ENCODE measurements around the gene SPNS1.
A peak's percentile ranks its signal among the peaks of the same experiment; 100 is the strongest.
"Not testable (repeated sequence)": the region's sequence is repeated elsewhere in the genome, so short reads cannot be mapped to it uniquely, and the experiment has no call there.

The SPNS1 gene

GRCh38 chr16:28935924-28936783 is 38.4 kb upstream of the SPNS1 start:
- Histone ChIP-seq H3K4me3 (ENCODE audit: low read length) (peak overlapping the region; percentile 41), H3K36me3 (ENCODE audit: control insufficient read depth, low read depth, low read length) (no peaks in the 10 kb centered on the region), H3K27me3 (ENCODE audit: control insufficient read depth, insufficient read depth, low read length) (no peaks in the 10 kb centered on the region), H3K9ac (ENCODE audit: low read length) (no peak overlapping the region), H3K27ac (ENCODE audit: low read length) (no peak overlapping the region), H3K9me3 (ENCODE audit: control insufficient read depth, low read depth, low read length) (no peaks in the 10 kb centered on the region), H3K4me1 (ENCODE audit: control insufficient read depth, low read depth, low read length) (no peaks in the 10 kb centered on the region)

- Histone ChIP-seq H3K9me3 (ENCODE audit: control insufficient read depth, low read depth, low read length) (no peaks in the 10 kb centered on the region), H3K9ac (ENCODE audit: low read length) (no peak overlapping the region), H3K4me1 (ENCODE audit: control insufficient read depth, low read depth, low read length) (no peaks in the 10 kb centered on the region), H3K27me3 (ENCODE audit: control insufficient read depth, insufficient read depth, low read length) (no peaks in the 10 kb centered on the region), H3K36me3 (ENCODE audit: control insufficient read depth, low read depth, low read length) (no peaks in the 10 kb centered on the region), H3K4me3 (ENCODE audit: low read length) (no peak overlapping the region), H3K27ac (ENCODE audit: low read length) (no peak overlapping the region)
Observed at GRCh38 chr16:28936784-28937155, 37.8 kb upstream of the SPNS1 start.

GRCh38 chr16:28937222-28937876 is 37.2 kb upstream of the SPNS1 start:
- H3K36me3 ChIP-seq (ENCODE audit: control insufficient read depth, low read depth, low read length): no peaks in the 10 kb centered on the region
- no peak overlapping the region for H3K9ac ChIP-seq (ENCODE audit: low read length)
- no peaks in the 10 kb centered on the region for H3K27me3 ChIP-seq (ENCODE audit: control insufficient read depth, insufficient read depth, low read length)
- H3K4me1 ChIP-seq (ENCODE audit: control insufficient read depth, low read depth, low read length): no peaks in the 10 kb centered on the region
- no peak overlapping the region for H3K27ac ChIP-seq (ENCODE audit: low read length)
- no peaks in the 10 kb centered on the region for H3K9me3 ChIP-seq (ENCODE audit: control insufficient read depth, low read depth, low read length)
- no peak overlapping the region for H3K4me3 ChIP-seq (ENCODE audit: low read length)

GRCh38 chr16:28938721-28939120 is 35.9 kb upstream of the SPNS1 start:
- Histone ChIP-seq H3K4me1 (ENCODE audit: control insufficient read depth, low read depth, low read length) (no peaks in the 10 kb centered on the region), H3K4me3 (ENCODE audit: low read length) (no peak overlapping the region), H3K27me3 (ENCODE audit: control insufficient read depth, insufficient read depth, low read length) (no peaks in the 10 kb centered on the region), H3K36me3 (ENCODE audit: control insufficient read depth, low read depth, low read length) (no peaks in the 10 kb centered on the region), H3K9me3 (ENCODE audit: control insufficient read depth, low read depth, low read length) (no peaks in the 10 kb centered on the region), H3K9ac (ENCODE audit: low read length) (no peak overlapping the region), H3K27ac (ENCODE audit: low read length) (no peak overlapping the region)

GRCh38 chr16:28939825-28940224 is 34.8 kb upstream of the SPNS1 start:
- not testable (repeated sequence) for H3K36me3 ChIP-seq (ENCODE audit: control insufficient read depth, low read depth, low read length); H3K9ac ChIP-seq (ENCODE audit: low read length); H3K27me3 ChIP-seq (ENCODE audit: control insufficient read depth, insufficient read depth, low read length); H3K9me3 ChIP-seq (ENCODE audit: control insufficient read depth, low read depth, low read length); H3K4me3 ChIP-seq (ENCODE audit: low read length); H3K27ac ChIP-seq (ENCODE audit: low read length); H3K4me1 ChIP-seq (ENCODE audit: control insufficient read depth, low read depth, low read length)

GRCh38 chr16:28943281-28943680 is 31.3 kb upstream of the SPNS1 start:
- Histone ChIP-seq H3K36me3 (ENCODE audit: control insufficient read depth, low read depth, low read length) (no peaks in the 10 kb centered on the region), H3K4me3 (ENCODE audit: low read length) (no peak overlapping the region), H3K4me1 (ENCODE audit: control insufficient read depth, low read depth, low read length) (no peaks in the 10 kb centered on the region), H3K27me3 (ENCODE audit: control insufficient read depth, insufficient read depth, low read length) (no peaks in the 10 kb centered on the region), H3K9ac (ENCODE audit: low read length) (no peak overlapping the region), H3K9me3 (ENCODE audit: control insufficient read depth, low read depth, low read length) (no peaks in the 10 kb centered on the region), H3K27ac (ENCODE audit: low read length) (no peak overlapping the region)

- no peaks in the 10 kb centered on the region for H3K36me3 ChIP-seq (ENCODE audit: control insufficient read depth, low read depth, low read length)
- H3K27ac ChIP-seq (ENCODE audit: low read length): no peak overlapping the region
- H3K4me3 ChIP-seq (ENCODE audit: low read length): no peak overlapping the region
Observed at GRCh38 chr16:28946681-28947080, 27.9 kb upstream of the SPNS1 start.

GRCh38 chr16:28950648-28951409 is 23.7 kb upstream of the SPNS1 start, which contains the start of gene NFATC2IP:
TSS of gene NFATC2IP (plus strand) at chr16:28950937. CDS start at chr16:28951012, 75 bp downstream.
- H3K9ac ChIP-seq (ENCODE audit: low read length): peak within 1 kb of the TSS; percentile 81
- peaks cover 4% of the 10 kb centered on the region for H3K4me1 ChIP-seq (ENCODE audit: control insufficient read depth, low read depth, low read length)
- no peaks in the 10 kb centered on the region for H3K9me3 ChIP-seq (ENCODE audit: control insufficient read depth, low read depth, low read length)
- peak within 1 kb of the TSS; percentile 92 for H3K4me3 ChIP-seq (ENCODE audit: low read length)
- no peaks in the 10 kb centered on the region for H3K27me3 ChIP-seq (ENCODE audit: control insufficient read depth, insufficient read depth, low read length)
- peaks cover 22% of the 10 kb centered on the region for H3K36me3 ChIP-seq (ENCODE audit: control insufficient read depth, low read depth, low read length)
- H3K27ac ChIP-seq (ENCODE audit: low read length): no peak within 1 kb of the TSS

More at GRCh38 chr16:28946681-28947080, 27.9 kb upstream of the SPNS1 start:
- H3K9ac ChIP-seq (ENCODE audit: low read length): no peak overlapping the region
- H3K27me3 ChIP-seq (ENCODE audit: control insufficient read depth, insufficient read depth, low read length): no peaks in the 10 kb centered on the region
- H3K4me1 ChIP-seq (ENCODE audit: control insufficient read depth, low read depth, low read length): no peaks in the 10 kb centered on the region
- no peaks in the 10 kb centered on the region for H3K9me3 ChIP-seq (ENCODE audit: control insufficient read depth, low read depth, low read length)

GRCh38 chr16:28951410-28951943 is 23.1 kb upstream of the SPNS1 start:
- Histone ChIP-seq H3K36me3 (ENCODE audit: control insufficient read depth, low read depth, low read length) (peaks cover 27% of the 10 kb centered on the region), H3K4me1 (ENCODE audit: control insufficient read depth, low read depth, low read length) (peaks cover 4% of the 10 kb centered on the region), H3K27me3 (ENCODE audit: control insufficient read depth, insufficient read depth, low read length) (no peaks in the 10 kb centered on the region), H3K9ac (ENCODE audit: low read length) (peak overlapping the region; percentile 81), H3K4me3 (ENCODE audit: low read length) (peak overlapping the region; percentile 92), H3K27ac (ENCODE audit: low read length) (no peak overlapping the region), H3K9me3 (ENCODE audit: control insufficient read depth, low read depth, low read length) (no peaks in the 10 kb centered on the region)

GRCh38 chr16:28958216-28958615 is 16.4 kb upstream of the SPNS1 start:
- H3K9ac ChIP-seq (ENCODE audit: low read length): no peak overlapping the region
- no peaks in the 10 kb centered on the region for H3K27me3 ChIP-seq (ENCODE audit: control insufficient read depth, insufficient read depth, low read length)
- no peak overlapping the region for H3K27ac ChIP-seq (ENCODE audit: low read length)
- H3K36me3 ChIP-seq (ENCODE audit: control insufficient read depth, low read depth, low read length): peaks cover 80% of the 10 kb centered on the region
- H3K4me3 ChIP-seq (ENCODE audit: low read length): no peak overlapping the region
- H3K4me1 ChIP-seq (ENCODE audit: control insufficient read depth, low read depth, low read length): no peaks in the 10 kb centered on the region
- H3K9me3 ChIP-seq (ENCODE audit: control insufficient read depth, low read depth, low read length): no peaks in the 10 kb centered on the region

- Histone ChIP-seq H3K36me3 (ENCODE audit: control insufficient read depth, low read depth, low read length) (peaks cover 80% of the 10 kb centered on the region), H3K9ac (ENCODE audit: low read length) (no peak overlapping the region), H3K27me3 (ENCODE audit: control insufficient read depth, insufficient read depth, low read length) (no peaks in the 10 kb centered on the region), H3K9me3 (ENCODE audit: control insufficient read depth, low read depth, low read length) (no peaks in the 10 kb centered on the region), H3K4me1 (ENCODE audit: control insufficient read depth, low read depth, low read length) (no peaks in the 10 kb centered on the region), H3K4me3 (ENCODE audit: low read length) (no peak overlapping the region), H3K27ac (ENCODE audit: low read length) (no peak overlapping the region)
Observed at GRCh38 chr16:28958836-28959235, 15.7 kb upstream of the SPNS1 start.

All from iPS-18a (cell line).